Spleen (tissue), 7 donors: ENCODE data around the gene ELFN1.

Source experiments
- POLR2A ChIP-seq, 3 donors: fragments of 450-650 bp; IDR thresholded peaks; one replicate each; pipeline ENCODE4 v1.5.1; 2017; ENCODE audit warnings: antibody characterized with exemption in 3 of 3, mild to moderate bottlenecking in 1 of 3
- TF ChIP-seq, protein P1 (sequence below), 11 experiments: fragments of 200-600 bp in 7 of 11; fragments of 450-650 bp in 4 of 11; sonication (generic) in 4 of 11; IDR thresholded peaks in 8 of 11; conservative IDR thresholded peaks in 3 of 11; 1 replicate in 7 of 11; 2 replicates in 4 of 11; pipeline versions ENCODE4 v1.4.0 to v1.8.0; 2016 to 2021; ENCODE audit warnings: antibody characterized with exemption in 11 of 11, inconsistent platforms in 4 of 11, mild to moderate bottlenecking in 1 of 11
- donor health status: DM: no; HTN: no; CAD: no; lungs with moderate emphysema.
- donor health status: DM: no; HTN: no; CAD: no.
- donor health status: DM: no; HTN: no; CAD: no.

DNA sequence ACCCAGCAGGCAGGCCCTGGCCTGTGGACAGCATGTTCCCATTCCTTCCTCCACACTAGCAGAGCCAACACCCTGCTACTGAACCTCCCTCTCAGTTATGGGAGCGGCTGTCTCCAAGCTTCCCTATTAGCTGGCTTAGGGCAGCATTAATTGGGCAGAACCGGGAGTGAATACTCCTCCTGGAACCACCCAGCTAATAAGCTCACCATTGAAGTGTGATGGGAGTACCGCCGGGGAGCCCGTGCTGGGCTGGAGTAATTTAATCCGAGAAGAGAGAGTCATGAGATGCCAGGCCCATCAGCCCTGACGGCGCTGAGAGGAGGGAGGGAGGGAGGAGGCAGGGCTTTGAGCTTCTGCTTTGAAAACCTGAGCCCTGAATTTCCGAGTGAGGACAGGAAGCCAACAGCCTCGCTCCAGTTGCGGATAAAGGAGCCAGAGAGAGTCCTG is 31.8 kb upstream of the ELFN1 start:
- TF ChIP-seq, protein P1, sequence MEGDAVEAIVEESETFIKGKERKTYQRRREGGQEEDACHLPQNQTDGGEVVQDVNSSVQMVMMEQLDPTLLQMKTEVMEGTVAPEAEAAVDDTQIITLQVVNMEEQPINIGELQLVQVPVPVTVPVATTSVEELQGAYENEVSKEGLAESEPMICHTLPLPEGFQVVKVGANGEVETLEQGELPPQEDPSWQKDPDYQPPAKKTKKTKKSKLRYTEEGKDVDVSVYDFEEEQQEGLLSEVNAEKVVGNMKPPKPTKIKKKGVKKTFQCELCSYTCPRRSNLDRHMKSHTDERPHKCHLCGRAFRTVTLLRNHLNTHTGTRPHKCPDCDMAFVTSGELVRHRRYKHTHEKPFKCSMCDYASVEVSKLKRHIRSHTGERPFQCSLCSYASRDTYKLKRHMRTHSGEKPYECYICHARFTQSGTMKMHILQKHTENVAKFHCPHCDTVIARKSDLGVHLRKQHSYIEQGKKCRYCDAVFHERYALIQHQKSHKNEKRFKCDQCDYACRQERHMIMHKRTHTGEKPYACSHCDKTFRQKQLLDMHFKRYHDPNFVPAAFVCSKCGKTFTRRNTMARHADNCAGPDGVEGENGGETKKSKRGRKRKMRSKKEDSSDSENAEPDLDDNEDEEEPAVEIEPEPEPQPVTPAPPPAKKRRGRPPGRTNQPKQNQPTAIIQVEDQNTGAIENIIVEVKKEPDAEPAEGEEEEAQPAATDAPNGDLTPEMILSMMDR (IDR thresholded peaks at IDR 0.05 in 8 of 11, conservative IDR thresholded peaks at IDR 0.05 in 3 of 11) = no peak
- no peak for TF ChIP-seq POLR2A (IDR thresholded peaks at IDR 0.05)
